GM15510 (cell line): Measurements from ENCODE around the gene SORBS2.

Source experiments
- POLR2A ChIP-seq: IDR thresholded peaks from 3 replicates; pipeline ENCODE4 v1.6.1; 2011; ENCODE audit warnings: borderline replicate concordance; ENCODE audit not compliant: insufficient read length; ENCODE audit errors: extremely low read depth

The SORBS2 gene

DNA sequence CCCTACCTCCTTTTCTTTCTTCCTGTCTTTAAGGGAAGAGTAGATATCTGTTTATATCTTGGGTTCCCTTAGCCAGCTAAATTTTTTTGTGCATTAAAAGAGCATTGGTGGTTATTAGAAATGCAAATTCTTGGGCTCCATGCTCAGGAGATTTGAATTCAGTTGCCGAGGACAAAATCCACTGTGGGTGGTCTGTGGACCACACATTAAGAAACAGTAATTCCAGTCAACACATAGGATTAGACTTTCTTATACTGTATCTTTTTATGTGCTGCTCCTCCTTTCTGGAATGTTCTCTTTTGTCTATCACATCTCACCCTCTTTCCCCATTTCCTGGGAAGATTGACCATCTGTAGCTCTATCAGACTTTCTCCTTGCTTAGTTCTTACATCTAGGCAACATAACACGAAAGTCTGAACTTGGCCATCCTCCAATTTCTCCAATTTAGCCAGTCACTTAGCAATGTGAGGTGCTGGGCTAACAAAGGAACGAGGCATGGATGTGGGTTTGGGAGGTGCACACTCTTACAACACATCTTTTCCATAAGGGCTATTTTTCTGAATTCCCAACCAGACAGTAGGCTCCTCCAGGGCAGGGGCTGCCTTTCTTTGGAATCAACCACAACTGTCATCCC is 271.4 kb downstream of the SORBS2 start:
- TF ChIP-seq POLR2A, result no peak

- TF ChIP-seq POLR2A, result no peak
Measured at GRCh38 chr4:185540040-185540439, 272.0 kb downstream of the SORBS2 start.

GRCh38 chr4:185538806-185539205 is 273.2 kb downstream of the SORBS2 start:
- TF ChIP-seq POLR2A, result no peak

DNA sequence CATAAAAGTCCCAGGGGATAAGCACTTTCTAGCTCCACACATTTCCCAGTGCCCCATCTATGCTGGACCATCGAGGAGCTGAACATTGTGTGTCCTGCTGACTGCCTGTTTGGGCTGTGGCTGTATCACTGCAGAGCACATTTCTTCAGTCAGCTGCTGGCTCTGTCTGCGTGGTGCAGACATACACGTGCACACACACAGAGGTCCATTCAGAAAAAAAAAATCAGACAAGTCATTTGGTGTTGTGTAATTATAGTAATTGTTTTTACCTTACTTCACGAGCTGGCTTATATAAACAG is 275.6 kb downstream of the SORBS2 start:
- no peak for TF ChIP-seq POLR2A

- TF ChIP-seq POLR2A, result no peak
Measured at GRCh38 chr4:185535612-185536410, 276.2 kb downstream of the SORBS2 start.
